GM19324 (cell line): ENCODE results near the gene CYREN.

ENCODE experiments used
- ATAC-seq: cut with Tn5 transposase; IDR thresholded peaks from one replicate; pipeline ENCODE4 v1.9.1; 2021; ENCODE audit warnings: mild to moderate bottlenecking, moderate library complexity; ENCODE audit not compliant: unreplicated experiment, low FRiP score

CYREN gene

DNA sequence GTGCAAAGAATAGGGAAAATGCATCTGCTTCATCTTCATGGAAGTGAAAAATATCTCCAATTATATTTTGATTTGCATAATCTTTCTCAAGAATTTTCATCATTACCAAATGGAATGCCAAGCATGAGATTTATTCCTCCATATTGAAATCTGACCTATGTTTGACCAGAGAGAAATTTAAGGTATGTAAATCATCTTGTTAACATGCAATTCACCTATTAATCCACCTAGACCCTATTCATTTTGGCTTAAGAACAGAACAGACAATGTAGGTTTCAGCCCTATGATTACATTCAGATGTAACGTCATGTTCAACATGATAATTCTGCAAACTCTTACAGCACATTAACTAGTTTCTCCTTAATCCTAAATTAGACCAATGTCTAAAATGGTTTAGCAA, 53.4 kb downstream of the CYREN start:
- no peak for ATAC-seq
